ENCODE data around the gene PTPN9.
"Not testable (repeated sequence)": the region's sequence is repeated elsewhere in the genome, so short reads cannot be mapped to it uniquely, and the experiment has no call there.

The PTPN9 gene

DNA sequence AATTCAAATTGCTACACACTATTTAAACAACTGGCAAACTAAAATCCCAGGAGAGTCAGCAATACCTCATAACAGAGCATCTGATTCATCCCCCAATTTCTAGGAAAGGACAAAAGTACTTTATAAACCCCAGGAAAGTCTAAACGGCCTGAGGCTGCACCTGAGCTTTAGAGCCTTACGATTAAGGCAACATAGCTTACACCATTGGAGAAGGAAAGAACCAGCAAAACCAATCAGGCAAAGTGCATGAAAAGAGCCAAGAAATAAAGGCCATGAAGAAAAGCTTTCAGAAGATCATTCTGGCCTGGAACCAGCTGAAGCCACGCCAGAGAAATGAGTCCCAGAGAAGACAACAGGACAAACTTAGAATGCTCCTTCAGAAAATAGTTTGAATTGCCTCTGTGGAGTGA lies 48.1 kb downstream of the PTPN9 start:
- H3K4me3 ChIP-seq (ENCODE audit: low read depth, low read length), result no peak overlapping the region
- DNase-seq (ENCODE audit: low read depth, low spot score), result peak; percentile 68
- in situ Hi-C loops (cut with HindIII; ENCODE audit: low sequenced_read_pairs), result no loop called here
- TF ChIP-seq, protein P1, sequence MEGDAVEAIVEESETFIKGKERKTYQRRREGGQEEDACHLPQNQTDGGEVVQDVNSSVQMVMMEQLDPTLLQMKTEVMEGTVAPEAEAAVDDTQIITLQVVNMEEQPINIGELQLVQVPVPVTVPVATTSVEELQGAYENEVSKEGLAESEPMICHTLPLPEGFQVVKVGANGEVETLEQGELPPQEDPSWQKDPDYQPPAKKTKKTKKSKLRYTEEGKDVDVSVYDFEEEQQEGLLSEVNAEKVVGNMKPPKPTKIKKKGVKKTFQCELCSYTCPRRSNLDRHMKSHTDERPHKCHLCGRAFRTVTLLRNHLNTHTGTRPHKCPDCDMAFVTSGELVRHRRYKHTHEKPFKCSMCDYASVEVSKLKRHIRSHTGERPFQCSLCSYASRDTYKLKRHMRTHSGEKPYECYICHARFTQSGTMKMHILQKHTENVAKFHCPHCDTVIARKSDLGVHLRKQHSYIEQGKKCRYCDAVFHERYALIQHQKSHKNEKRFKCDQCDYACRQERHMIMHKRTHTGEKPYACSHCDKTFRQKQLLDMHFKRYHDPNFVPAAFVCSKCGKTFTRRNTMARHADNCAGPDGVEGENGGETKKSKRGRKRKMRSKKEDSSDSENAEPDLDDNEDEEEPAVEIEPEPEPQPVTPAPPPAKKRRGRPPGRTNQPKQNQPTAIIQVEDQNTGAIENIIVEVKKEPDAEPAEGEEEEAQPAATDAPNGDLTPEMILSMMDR (IDR thresholded peaks at IDR 0.05; ENCODE audit: low read depth, low read length), result no peak

GRCh38 chr15:75530169-75530568 lies 48.9 kb downstream of the PTPN9 start:
- H3K4me3 ChIP-seq (ENCODE audit: low read depth, low read length), result no peak overlapping the region
- no peak for DNase-seq (ENCODE audit: low read depth, low spot score)
- in situ Hi-C loops (cut with HindIII; ENCODE audit: low sequenced_read_pairs), result no loop called here
- TF ChIP-seq, protein P1 (IDR thresholded peaks at IDR 0.05; ENCODE audit: low read depth, low read length), result no peak

- peak; percentile 35 for DNase-seq (ENCODE audit: low read depth, low spot score)
- in situ Hi-C loops (cut with HindIII; ENCODE audit: low sequenced_read_pairs); H3K4me3 ChIP-seq (ENCODE audit: low read depth, low read length): not testable (repeated sequence)
Measured at GRCh38 chr15:75525756-75526155, 53.4 kb downstream of the PTPN9 start.

GRCh38 chr15:75523011-75523410 lies 56.1 kb downstream of the PTPN9 start:
- in situ Hi-C loops (cut with HindIII; ENCODE audit: low sequenced_read_pairs), result no loop called here
- TF ChIP-seq, protein P1 (IDR thresholded peaks at IDR 0.05; ENCODE audit: low read depth, low read length), result no peak
- no peak for DNase-seq (ENCODE audit: low read depth, low spot score)
- no peak overlapping the region for H3K4me3 ChIP-seq (ENCODE audit: low read depth, low read length)

- in situ Hi-C loops (cut with HindIII; ENCODE audit: low sequenced_read_pairs), result no loop called here
- TF ChIP-seq, protein P1 (IDR thresholded peaks at IDR 0.05; ENCODE audit: low read depth, low read length), result no peak
- no peak for DNase-seq (ENCODE audit: low read depth, low spot score)
- no peak overlapping the region for H3K4me3 ChIP-seq (ENCODE audit: low read depth, low read length)
Measured at GRCh38 chr15:75517233-75517632, 61.9 kb downstream of the PTPN9 start.

- peak; percentile 67 for DNase-seq (ENCODE audit: low read depth, low spot score)
- TF ChIP-seq, protein P1 (IDR thresholded peaks at IDR 0.05; ENCODE audit: low read depth, low read length), result peak; percentile 71
- in situ Hi-C loops (cut with HindIII; ENCODE audit: low sequenced_read_pairs), result no loop called here
Measured at GRCh38 chr15:75508840-75509532, 70.1 kb downstream of the PTPN9 start.

GRCh38 chr15:75502360-75502759 lies 76.8 kb downstream of the PTPN9 start:
- TF ChIP-seq, protein P1 (IDR thresholded peaks at IDR 0.05; ENCODE audit: low read depth, low read length), result no peak
- DNase-seq (ENCODE audit: low read depth, low spot score), result no peak
- in situ Hi-C loops (cut with HindIII; ENCODE audit: low sequenced_read_pairs), result no loop called here
- no peak overlapping the region for H3K4me3 ChIP-seq (ENCODE audit: low read depth, low read length)

More at GRCh38 chr15:75508840-75509532, 70.1 kb downstream of the PTPN9 start:
- no peak overlapping the region for H3K4me3 ChIP-seq (ENCODE audit: low read depth, low read length)

Data from astrocyte of the spinal cord (primary cell).